ENCODE measurements around the gene MEIS1.
A peak's percentile ranks its signal among the peaks of the same experiment; 100 is the strongest.

Gene MEIS1

DNA sequence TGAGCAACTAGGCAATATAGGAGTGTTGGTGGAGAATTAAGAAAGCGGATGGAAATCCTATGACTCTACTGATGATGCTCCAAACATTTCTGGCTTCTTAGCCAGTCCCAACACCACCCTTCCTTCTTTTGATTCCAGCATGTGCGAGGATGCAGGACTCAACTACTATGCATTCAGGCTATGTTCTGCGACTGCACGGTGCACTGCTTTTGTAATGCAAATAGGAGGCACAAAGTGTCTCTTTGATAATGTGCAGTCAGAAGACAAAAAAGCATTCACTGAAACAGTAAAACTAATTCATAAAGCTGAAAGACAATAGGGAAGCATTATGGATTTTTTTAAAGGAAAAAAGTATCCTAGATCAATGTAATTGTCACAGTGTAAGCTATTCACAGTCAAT is 106.7 kb downstream of the MEIS1 start:
- DNase-seq: no peak

DNA sequence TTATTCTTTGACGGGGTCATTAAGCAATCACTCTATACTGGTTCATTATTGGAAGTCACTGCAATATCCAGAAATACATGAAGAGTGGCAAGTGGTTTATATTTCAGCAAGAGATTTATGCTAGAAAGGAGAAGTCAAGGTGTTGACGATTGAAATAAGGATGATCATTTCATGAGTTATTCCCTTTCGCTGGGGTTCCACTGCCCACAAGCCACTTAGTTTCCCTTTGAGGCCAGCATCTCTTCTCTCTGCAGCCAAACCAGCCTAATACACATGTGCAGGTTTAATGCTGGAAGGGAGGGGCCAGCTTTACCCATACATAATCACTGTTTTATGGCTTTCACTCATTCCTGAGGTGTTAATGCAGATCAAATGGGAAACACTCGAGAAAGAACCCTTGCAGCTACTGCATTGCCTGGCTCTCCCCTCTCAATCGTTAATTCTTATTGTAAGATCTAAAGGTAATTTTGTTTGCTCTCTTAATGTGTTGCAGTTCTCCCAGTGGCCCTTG is 108.4 kb downstream of the MEIS1 start:
- no peak for DNase-seq

DNA sequence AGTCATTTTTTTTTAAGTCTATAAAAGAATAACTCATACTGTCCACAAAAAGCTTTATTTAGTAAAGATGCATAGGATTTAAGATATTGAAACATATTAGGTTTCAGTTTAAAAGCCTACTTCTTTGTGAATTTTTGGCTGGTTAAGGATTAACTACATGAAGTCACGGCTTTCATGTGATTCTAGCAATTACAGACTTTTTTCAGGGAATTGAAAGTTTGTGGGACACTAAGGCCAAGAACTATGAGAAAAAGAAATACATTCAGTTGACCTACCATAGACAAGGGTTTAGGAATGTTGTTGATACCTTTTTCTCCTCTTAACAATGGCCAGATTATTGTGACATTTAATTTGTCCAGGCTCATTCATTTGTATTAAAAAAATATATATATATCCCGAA is 109.3 kb downstream of the MEIS1 start:
- DNase-seq: no peak

DNA sequence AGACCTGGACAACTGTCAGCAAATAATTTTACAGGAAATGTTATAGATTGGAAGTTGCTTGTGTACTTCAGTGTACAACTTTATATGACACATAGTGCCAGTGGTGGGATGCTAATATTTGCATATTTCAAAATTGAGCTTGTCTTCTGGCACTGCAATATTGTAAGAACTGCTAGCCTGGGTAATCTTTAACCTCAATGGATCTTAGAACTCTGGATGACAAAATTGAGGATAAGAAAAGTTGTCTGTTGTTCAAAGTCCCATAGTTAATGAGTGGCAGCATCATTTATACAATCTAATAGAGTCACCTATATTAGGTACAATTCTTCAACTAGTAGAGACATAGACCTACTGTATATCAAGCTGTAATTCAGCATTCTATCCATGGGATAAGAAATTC is 110.3 kb downstream of the MEIS1 start:
- DNase-seq: no peak

DNA sequence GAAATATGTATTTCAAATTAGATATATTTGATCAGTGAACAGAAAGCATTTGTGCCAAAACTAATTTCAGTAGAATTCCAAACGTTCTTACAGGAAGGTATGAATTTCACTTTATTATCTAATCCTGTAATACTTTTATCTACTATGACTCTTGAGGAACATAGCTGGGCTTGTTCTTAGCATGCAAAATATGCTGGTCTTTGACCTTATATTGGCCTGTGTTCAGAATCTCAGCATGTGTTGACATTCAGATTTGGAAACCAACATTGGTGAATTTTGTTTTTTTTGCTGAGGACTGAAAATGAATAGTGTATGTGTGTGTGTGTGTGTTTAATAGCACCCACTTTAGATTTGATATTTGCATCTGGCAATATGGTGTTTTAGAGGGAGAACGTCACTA is 112.2 kb downstream of the MEIS1 start:
- no peak for DNase-seq

DNA sequence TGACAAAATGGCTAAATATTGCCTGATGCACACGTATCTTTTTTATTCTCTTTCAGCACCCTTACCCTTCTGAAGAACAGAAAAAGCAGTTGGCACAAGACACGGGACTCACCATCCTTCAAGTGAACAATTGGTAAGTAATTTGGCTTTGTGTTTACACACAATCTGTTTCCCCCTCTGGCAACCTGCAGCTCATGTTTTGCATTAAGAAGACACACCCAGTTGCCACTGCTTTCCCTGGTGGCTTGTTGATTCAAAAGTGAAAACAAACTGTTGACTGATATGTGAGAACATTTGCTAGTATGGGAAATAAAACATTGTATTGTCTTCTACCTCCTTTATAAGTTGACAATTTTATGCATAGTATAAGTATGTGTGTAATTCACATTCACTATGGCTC is 113.0 kb downstream of the MEIS1 start:
- no peak for DNase-seq

DNA sequence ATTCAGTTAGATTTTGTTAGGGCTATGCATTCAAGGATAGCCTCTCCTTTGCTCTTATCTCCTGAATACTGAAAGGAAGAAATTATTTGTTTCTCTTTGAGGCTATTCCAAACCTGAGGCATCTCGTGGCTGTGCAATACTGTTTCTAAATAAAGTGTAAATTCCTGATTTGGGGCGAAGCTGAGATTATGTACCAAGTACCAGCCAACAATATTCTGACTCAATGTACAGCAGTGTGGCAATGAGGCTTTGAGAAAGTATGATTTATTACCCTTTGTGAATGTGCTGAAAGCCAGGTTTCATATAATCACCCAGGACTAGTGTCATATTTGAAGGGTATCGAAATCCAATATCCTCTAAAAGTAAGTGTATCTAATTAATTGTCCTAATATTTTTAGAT is 113.5 kb downstream of the MEIS1 start:
- DNase-seq: no peak

DNA sequence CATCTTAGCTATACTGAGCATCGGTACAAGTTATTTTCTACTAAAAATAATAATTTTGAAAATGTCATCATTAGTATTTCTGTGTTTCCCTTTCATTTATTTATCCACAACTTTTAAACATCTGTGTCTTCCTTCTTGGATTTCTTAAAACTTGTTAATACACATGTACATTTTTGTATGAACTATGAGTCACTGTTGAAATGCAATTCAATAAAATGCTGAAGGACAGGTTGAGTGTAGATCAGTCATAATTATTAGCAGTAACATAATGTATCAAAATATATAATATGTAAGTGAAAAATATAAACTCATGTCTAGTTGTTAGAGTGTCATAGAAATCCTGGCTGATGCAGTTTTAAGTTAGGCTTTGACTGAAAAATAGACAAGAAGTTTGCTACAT is 115.9 kb downstream of the MEIS1 start:
- no peak for DNase-seq

DNA sequence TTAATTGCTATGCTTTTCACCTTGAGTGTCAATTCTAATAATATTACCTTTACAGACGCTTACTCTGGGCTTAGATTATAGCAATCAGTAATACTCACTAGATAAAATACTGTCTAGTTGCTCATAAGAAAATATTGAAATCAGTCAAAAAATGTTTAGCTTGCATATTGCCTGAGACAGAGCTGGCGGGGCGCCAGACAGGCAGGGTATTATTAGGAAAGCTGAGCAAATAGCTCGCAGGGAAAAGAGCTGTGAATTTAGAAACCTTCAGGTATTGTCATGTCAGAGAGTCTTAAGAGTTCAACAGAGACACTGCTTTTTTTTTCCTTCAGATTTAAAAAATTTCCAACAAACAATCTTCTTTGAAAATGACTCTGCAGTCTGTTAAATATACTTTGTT is 118.4 kb downstream of the MEIS1 start:
- no peak for DNase-seq

DNA sequence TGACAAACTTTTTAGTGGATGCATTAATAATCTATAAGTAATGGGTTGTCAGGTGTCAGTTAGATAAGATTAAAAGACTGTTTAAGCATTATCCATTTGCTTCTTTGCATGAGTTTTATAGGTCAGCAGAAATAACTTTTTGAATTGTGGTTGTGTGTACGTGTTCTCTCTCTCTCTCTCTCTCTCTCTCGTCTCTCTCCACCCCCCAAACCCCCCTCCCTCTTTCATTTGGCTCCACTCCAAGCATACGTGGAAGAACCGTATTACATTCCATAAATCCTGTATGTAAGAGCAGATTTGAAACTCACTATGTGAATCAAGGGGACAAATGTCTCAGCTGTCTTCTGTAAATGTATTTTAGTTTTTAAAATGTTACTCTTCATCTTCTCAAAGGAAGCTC is 120.2 kb downstream of the MEIS1 start:
- no peak for DNase-seq

DNA sequence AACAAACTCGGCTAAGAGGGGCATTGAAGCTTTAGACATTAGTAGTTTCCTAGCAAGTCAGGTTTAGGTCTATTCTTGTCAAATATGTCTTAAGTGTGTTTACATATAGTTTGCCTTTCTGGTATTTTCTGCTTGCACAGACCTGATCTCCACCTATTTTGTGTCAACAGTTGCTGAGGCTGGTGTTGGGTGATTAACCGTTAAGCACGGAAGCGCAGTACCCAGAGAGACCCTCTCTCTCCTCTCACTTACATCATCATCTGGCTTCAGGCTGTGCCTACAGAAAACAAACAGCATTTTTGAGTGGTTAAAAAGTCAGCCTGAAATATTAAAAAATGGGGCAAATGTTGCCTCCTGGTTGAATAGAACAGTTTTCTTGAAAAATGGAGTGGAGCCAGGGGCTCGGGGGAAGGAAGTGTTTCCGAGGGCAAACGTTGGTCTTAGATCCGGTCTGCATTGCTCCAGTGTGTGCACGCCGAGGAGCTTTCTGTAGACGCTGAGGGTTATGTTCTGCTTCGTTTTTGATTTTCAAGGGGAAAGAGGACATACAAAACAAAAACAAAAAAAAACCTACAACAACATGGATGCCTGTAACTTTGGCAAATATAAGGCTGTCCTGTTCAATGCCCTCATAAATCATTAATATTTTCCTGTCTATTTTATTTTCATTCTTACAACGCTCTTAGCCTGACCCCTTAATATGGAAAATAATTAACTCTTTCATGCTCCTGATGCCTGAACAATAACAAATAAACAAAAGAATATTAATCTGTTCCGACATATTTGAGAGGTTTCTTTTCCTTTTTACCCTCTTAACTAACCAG is 120.8 kb downstream of the MEIS1 start:
- DNase-seq: no peak

DNA sequence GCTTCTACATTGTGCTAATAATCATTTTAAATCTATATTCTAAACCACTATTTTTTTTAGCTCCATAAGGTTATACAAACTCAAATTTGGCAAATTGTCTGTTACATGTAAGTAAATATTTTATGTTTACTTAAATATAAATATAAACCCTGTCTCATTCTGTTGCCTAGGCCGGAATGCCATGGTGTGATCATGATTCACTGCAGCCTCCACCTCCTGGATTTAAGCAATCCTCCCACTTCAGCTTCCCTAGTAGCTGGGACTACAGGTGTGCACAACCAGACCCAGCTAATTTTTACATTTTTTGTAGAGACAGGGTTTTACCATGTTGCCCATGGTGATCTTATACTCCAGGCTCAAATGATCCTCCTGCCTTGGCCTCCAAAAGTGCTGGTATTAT is 124.7 kb downstream of the MEIS1 start:
- no peak for DNase-seq

DNA sequence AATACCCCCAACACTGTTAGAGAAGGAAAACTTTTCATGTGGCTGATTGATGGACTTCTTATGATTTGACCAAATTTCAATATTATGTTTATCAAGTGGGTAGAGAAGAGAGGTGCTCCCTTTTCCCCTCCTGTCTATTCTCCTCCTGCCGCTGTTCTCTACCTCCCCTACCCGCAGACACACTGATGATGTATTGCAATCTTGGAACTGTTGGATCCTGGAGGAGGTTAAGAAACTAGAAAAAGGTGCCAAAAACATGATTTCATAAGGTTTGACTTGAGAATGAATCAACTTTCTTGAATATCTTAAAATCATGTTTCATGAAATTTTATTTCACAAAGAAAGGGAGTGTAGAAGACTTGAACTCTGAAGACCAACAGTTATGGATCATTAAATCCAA is 125.8 kb downstream of the MEIS1 start:
- DNase-seq: no peak

DNA sequence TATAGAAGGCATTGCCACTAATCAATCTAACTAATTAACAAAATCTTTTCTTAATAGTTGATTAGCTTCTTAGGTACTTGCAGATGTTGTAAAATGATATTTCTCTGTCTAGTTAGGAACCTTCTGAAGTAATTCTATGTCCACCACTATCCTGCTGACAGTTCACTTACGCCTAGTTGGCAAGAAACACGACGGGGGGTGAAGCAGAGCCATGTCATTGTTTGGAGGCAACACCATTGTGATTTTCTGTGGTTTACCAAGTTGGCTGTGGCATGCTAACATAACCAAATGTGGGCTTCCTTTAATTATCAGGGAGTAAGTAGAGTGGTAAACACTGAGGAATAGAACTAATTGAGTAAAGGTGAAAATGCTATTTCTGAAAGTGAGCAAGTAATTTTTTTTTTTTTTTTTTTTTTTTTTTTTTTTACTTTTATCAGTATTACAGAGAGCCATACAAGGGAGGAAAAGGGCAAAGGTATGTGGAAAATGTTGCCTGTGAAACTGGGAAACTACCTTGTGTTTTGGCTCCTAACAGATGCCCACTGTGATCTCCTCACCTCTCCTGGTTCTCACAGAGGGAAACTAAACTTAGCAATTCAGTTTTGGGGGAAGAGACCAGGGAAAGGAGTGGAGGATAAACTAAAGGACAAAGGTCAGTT is 126.8 kb downstream of the MEIS1 start:
- no peak for DNase-seq

DNA sequence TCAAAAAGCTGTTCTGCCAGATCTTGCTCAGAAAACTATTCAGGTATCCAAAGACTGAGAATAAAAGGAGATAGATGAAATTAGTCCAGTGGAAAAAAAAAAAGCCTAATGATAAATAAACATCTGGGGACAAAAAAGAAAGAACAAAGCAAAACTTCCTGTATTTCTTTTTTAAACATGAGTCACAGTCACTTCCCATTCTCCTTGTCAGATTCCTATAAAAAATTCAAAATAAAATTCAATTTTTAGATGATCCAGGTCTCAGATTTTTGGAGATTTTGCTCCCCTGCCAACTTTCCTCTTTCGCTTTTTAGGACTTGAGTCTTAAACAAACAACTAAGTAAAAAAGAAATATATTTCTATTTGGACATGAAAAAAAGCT is 127.4 kb downstream of the MEIS1 start:
- DNase-seq: no peak

DNA sequence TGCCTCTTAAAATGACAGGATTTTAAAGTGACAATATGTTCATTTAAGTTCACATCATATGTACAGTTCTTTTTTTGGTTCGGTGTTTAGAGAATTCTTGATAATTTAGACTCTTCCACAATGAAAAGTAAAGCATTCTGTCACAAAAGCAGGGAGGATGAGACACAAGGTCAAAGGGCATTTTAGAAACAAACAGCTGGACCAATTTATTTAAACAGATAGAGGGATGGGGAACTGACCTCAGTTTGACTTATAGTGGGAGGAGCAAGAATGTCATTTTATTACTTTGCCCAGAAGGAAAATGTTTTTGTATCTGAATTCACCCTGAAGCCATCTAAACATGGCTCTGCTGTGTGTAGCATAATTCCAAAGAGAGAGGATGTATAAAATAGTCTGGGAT is 128.5 kb downstream of the MEIS1 start:
- no peak for DNase-seq

DNA sequence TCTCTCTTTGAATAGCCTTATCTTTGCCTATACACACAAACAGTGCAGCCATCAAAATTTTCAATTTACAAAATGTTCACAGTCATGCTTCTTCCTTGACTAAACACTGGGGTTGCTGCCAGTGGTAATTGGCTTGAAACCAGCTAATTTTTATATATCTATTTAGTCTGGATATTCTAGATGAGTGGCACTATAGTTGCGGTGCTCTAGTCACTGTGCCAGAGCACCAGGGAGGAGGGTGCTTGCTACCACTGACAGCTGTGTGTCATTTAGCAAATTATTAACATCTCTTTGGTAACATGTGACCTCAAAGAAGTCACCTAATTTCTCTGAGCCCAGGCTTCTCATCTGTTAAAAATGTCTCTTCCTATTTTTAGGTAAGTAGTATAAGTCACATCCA is 130.4 kb downstream of the MEIS1 start:
- DNase-seq: no peak

DNA sequence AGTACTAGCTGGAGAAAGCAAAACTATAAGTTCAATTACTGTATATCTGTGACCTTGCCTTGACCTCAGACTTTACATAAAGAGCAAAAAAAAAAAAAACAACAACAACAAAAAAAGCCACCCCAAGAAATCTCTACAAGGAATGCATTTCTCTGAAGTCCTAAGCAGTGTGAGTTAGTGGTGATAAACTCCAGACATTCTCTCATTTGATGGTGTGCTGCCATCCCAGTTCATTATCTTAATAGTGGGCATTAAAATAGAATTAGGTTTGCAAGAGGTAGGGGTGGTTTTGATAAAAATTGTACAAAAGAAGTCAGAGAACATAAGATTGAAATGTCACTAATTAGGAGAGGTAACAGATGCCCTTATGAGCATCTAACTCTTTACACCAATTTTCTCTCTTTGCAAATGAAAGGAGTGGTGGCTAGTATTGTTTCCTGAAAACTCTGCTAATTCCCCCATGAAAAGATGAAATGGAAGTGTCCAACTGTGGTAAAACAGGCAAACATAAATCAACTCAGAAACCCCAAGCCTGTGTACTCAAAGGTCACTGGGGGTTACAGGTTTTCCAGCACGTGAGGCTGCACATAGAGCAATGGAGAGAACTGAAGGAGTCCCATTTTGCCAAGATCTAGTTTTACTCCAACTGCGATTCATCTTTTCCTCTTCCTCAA is 131.9 kb downstream of the MEIS1 start:
- no peak for DNase-seq

DNA sequence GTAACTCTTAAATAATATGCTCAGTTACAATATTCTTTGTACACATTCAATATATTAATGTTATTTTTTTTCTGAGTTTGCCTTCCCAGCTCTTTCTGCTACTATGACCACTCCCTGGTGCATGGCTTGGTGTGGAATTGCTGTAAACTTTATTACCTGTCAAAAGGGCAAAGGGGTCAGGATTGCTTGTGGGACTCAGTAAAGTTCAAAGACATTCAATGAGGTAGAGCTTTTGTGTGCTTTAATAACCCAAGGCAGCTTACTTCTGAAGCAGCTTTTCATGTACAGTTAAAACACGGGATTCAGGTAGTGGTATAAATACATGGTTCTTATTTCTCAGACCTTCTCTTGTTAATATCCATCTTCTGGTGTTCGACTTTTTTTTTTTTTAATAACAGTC is 132.8 kb downstream of the MEIS1 start:
- no peak for DNase-seq

DNA sequence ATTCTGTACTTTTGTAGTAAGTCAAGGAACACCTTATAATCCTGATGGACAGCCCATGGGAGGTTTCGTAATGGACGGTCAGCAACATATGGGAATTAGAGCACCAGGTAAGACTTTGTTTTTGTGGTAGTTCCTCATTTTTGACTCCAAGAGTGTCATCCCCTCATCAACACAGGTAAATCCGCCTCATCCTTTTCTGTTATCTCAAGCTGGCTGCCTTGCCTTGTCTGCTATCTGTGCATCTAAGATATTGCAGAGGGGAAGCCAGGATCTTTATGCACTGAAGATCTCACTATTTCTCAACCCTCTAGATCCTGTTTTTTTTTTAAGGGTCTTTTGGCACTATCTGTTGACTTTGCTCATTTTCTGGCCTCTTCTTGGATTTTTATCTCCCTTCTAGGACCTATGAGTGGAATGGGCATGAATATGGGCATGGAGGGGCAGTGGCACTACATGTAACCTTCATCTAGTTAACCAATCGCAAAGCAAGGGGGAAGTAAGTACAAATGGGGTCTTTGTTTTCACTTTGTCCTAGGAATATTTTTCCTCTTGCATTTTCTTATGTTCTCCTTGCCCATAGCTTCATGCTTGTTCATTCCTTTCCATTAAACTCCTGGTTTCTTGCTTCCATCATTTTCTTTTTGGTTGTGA is 133.8 kb downstream of the MEIS1 start:
- no peak for DNase-seq

DNA sequence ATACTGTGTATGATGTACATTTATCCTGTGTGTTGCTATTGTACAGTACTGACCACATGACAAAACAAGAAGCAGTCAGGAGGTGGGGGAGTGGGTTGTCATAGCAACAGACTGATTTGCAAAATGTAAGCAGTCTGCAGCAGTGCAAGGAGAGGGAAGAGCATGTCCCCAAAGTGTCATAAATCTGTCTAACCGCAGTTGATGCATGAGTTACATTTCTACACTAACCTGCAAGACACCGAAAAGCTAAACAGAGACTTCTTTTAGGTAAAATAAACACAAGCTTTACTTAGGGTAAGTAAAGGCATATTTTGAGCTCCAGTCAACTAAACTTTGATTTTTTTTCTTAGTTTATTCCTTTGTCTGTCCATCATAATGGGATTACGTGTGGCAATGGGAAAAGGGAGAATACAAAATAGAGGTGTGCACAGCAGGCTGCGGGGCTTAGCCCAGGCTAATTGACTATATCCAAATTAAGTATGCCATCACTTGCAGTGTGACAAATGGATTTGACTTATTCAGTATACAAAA is 134.5 kb downstream of the MEIS1 start:
- peak in 1 of 2 donors; percentile 78 for DNase-seq

DNA sequence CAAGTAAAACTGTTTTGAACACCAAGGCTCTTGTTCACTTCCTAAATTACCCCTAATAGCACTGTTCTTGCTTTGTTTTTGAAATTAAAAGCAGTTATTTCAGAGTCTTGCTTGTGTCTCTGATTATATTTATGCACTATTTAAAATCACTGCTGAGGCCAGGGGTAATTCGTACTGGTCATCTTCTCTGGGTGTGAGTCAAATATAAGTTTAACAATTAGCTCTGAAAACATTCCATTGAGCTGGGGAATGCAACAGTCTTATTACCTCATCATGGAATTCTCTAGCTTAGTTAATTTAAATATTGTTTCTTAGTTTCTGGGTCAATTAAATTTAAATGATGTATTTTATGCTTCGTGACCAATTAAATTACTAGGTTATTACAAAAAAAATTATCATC is 135.0 kb downstream of the MEIS1 start:
- DNase-seq: no peak

DNA sequence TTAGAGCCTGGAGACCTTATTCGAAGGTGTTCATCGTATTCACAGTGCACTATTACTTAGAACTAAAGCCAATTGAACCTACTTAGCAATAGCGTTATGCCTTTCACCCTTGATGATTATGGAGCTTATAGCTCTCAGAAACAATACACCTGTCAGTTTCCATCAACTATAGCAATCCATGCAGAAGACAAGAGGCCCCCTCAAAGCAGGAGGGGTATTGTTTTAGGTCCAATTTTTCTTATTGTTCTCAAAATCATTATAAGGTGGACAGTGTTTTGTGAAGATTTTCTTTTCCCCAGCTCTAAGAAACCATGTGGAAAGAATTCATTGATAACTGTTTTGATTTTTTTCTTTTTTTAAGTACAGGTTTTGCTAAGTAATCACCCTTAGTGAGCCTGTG is 135.5 kb downstream of the MEIS1 start:
- DNase-seq: no peak
